Upper lobe of right lung (tissue), 1 donor: ENCODE results near the gene KBTBD2. TPM values are rescaled to one million over a fixed set of nuclear protein-coding genes. Genes with fewer than 3 reads are reported as not detected.

ENCODE experiments used
- ATAC-seq: fragments of 200-7000 bp; cut with Tn5 transposase; one replicate; pipeline ENCODE4 v1.9.1; 2020; ENCODE audit warnings: mild to moderate bottlenecking, moderate library complexity
- DNase-seq: peaks from one replicate; pipeline ENCODE4 v3.0.0-alpha.2; 2020
- H3K27ac ChIP-seq: fragments of 200-600 bp; one replicate; pipeline ENCODE4 v1.8.0; 2022
- H3K27me3 ChIP-seq: fragments of 200-600 bp; one replicate; pipeline ENCODE4 v1.8.0; 2022; ENCODE audit warnings: mild to moderate bottlenecking
- H3K36me3 ChIP-seq: fragments of 200-600 bp; one replicate; pipeline ENCODE4 v1.8.0; 2022
- H3K4me1 ChIP-seq: fragments of 200-600 bp; one replicate; pipeline ENCODE4 v1.8.0; 2022
- H3K4me3 ChIP-seq: fragments of 200-600 bp; one replicate; pipeline ENCODE4 v1.8.0; 2022; ENCODE audit warnings: mild to moderate bottlenecking
- H3K9me3 ChIP-seq: fragments of 200-600 bp; one replicate; pipeline ENCODE4 v1.8.0; 2022
- intact Hi-C: fragments of 100-400 bp; cut with DNase I; formaldehyde crosslinking; loops from one replicate; pipeline ENCODE4 v1.11.0; 2022
- long read RNA-seq: library from polyadenylated mRNA; unstranded; transcript quantifications from one replicate; pipeline ENCODE4 v2.0.0, GENCODE V29; 2021
- total RNA-seq: library from RNA; stranded (reverse); fragmentation: NEBNext Ultra II Directional; extraction: Animal tissue kit (Norgen Biotek cat#: 25700); gene quantifications from one replicate; pipeline ENCODE4 v1.2.1, GENCODE V29; 2021
- TF ChIP-seq, protein P1 (sequence below): fragments of 200-600 bp; IDR thresholded peaks from one replicate; pipeline ENCODE4 v1.8.0; 2022; ENCODE audit warnings: antibody characterized with exemption
- donor health status: DM: no; HTN: yes; CAD: no; lungs with severe emphysema.

KBTBD2 gene
- 44.7 TPM for total RNA-seq
- long read RNA-seq, transcript KBTBD2-201 (4 exons, 3,745 nt): major isoform, 78 of 114 reads
- long read RNA-seq, partial matches to known transcripts: 7 of 114 reads
- long read RNA-seq, other reads (novel, unspliced or antisense): 29 of 114 reads

DNA sequence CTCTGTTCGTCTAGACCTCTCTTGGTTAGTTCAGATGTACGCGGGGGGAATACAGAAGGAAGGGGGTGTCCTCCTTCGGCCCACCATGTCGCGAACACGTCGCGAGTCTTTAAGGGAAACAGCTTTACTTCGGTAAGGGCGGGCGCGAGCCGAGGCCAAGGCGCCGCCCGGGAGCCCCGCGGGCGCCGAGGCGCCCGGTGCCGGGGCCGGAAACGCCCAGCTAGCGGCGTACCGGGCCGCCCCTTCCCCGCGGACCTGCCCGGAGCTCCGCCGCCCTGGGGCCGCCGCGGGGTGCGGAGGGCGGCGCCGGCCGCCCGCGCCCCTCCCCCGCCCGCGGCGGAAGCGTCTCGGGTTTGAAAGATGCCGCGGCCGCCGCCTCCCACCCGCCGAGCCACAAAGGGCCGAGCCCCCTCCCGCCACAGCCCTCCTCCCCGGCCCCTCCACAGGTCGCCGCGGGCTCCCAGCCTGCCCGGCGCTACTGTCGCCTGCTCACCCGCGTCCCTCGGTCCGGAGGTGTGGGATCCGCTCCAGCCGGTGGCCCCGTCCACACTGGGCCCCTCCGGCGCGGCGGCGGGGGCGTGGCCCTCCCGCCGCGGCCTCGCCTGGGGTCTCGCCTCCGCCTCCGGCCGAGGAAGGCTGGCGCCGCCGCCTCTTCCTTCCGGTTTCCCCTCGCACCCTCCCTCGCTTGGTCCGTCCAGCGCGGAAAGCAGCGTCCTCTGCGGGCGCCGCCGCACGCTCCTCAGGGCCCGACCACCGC lies at the start of gene KBTBD2:
Gene KBTBD2, minus strand, starts transcription at position 718 of the 757 bp plus-strand sequence. CDS start 12,156 bp downstream, outside the sequence.
- DNase-seq (peak; percentile 93), ATAC-seq (peak; percentile 78)
- Histone ChIP-seq H3K27ac (peak within 1 kb of the TSS; percentile 95), H3K9me3 (no peaks in the 10 kb centered on the region), H3K36me3 (no peaks in the 10 kb centered on the region), H3K4me1 (peaks cover 51% of the 10 kb centered on the region), H3K27me3 (no peaks in the 10 kb centered on the region), H3K4me3 (peak within 1 kb of the TSS; percentile 72)
- TF ChIP-seq, protein P1, sequence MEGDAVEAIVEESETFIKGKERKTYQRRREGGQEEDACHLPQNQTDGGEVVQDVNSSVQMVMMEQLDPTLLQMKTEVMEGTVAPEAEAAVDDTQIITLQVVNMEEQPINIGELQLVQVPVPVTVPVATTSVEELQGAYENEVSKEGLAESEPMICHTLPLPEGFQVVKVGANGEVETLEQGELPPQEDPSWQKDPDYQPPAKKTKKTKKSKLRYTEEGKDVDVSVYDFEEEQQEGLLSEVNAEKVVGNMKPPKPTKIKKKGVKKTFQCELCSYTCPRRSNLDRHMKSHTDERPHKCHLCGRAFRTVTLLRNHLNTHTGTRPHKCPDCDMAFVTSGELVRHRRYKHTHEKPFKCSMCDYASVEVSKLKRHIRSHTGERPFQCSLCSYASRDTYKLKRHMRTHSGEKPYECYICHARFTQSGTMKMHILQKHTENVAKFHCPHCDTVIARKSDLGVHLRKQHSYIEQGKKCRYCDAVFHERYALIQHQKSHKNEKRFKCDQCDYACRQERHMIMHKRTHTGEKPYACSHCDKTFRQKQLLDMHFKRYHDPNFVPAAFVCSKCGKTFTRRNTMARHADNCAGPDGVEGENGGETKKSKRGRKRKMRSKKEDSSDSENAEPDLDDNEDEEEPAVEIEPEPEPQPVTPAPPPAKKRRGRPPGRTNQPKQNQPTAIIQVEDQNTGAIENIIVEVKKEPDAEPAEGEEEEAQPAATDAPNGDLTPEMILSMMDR: no peak
- intact Hi-C loops: no loop called here

DNA sequence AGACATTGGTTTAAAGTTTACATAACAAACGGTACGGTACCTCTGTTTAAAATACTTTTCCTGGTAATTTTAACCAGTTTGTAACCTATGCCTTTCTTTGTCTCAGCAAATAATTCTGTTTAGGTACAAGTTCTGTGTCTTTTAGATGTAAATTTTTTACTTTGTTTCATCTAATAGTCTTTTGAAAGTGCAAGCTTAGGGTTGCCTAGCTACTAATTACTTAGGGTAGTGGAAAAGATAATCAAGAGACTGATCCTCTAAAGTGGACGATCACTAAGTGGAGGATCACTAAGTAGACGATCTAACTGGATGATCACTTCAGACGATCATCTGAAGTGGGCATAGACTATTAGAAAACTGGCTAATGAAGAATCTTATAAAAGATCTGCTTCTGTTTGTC lies 49.6 kb upstream of the KBTBD2 start:
- H3K36me3 ChIP-seq: no peaks in the 10 kb centered on the region
- DNase-seq (no peak), ATAC-seq (no peak)
- TF ChIP-seq, protein P1: no peak
- H3K9me3 ChIP-seq: no peaks in the 10 kb centered on the region
- H3K4me3 ChIP-seq: peak overlapping the region; percentile 88
- peaks cover 21% of the 10 kb centered on the region for H3K4me1 ChIP-seq
- intact Hi-C loops: no loop called here
- peak overlapping the region; percentile 95 for H3K27ac ChIP-seq
- H3K27me3 ChIP-seq: no peaks in the 10 kb centered on the region

DNA sequence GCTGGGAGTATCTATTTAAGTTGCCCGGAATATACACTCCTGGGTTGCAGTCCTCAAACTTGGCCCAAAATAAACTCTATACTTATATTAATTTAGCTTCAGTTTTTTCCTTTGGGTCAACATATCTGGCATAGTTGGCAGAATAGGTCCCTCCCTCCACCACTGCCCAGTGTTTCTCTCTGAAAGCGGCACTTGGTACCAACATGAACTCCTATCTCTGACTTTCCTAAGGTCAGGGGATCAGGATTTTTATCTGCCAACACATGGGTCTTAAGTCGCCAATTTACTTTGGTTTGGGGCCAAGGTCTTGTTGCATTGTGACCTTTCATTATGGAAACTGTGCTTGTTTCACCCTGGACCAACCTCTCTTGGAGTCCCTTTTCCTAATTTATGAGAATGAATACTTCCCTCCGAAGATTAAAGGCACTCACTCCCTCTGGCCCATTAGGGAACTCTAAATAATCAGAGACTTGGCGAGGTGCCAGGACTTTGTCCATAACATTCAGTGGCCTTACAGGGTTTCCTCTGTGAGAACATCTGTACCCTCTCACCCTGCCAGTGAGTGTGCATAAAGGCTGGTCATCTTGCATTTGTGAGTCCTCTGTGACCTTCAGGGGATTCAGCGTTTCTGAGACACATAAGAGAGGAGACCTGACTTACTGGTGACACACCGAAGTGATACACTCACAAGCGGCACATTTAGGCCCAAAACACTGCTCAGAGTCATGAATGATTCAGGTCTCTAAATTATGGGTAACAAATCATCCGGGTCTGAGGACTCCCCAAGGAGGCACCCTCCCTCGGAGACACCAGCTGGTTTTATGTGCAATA lies 46.0 kb upstream of the KBTBD2 start:
- ATAC-seq (no peak), DNase-seq (no peak)
- H3K4me1 ChIP-seq: peaks cover 21% of the 10 kb centered on the region
- H3K4me3 ChIP-seq: no peak overlapping the region
- TF ChIP-seq, protein P1: no peak
- H3K27ac ChIP-seq: peak overlapping the region; percentile 4
- no peaks in the 10 kb centered on the region for H3K27me3 ChIP-seq
- no peaks in the 10 kb centered on the region for H3K9me3 ChIP-seq
- intact Hi-C loops: no loop called here
- H3K36me3 ChIP-seq: peaks cover 11% of the 10 kb centered on the region

DNA sequence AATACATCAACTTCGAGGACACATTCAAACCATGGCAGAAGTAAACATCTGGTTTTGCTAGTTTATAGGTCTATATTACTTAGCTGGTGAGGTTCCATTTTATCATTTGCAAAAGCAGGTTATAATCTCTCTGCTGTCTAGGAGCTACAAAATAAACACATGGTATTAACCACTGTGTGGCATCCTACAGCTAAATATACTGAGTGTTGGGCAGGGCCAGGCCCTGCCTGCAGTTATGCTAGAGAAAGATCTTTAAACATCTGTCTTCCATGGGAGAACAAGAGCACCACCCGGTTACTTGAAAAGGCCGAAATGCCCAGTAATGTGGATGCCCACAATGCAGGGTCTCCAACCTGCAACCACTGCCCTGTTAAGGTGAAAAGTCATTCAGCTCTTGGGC lies 45.1 kb upstream of the KBTBD2 start:
- Histone ChIP-seq H3K36me3 (peaks cover 20% of the 10 kb centered on the region), H3K9me3 (no peaks in the 10 kb centered on the region), H3K4me3 (no peak overlapping the region), H3K4me1 (peaks cover 18% of the 10 kb centered on the region), H3K27ac (no peak overlapping the region), H3K27me3 (no peaks in the 10 kb centered on the region)
- intact Hi-C loops: no loop called here
- DNase-seq (no peak), ATAC-seq (no peak)
- TF ChIP-seq, protein P1: no peak

DNA sequence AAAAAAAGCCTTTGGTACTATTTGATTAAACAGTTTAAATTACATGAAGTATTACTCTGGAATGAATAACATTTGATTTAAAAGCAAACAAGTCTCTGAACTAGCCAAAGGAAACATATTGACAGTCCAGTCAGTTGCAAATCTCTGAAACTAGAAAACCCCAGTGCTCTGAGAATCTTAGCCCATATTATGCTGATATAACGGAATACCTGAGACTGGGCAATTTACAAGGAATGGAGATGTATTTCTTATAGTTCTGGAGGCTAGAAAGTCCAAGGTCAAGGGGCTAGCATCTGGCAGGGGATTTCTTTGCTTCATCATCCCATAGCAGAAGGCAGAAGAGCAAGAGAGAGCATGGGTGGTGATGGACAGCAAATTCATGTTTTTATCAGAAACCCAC lies 44.0 kb upstream of the KBTBD2 start:
- intact Hi-C loops: no loop called here
- TF ChIP-seq, protein P1: no peak
- ATAC-seq: no peak
- Histone ChIP-seq H3K27ac (no peak overlapping the region), H3K27me3 (no peaks in the 10 kb centered on the region), H3K4me1 (peaks cover 10% of the 10 kb centered on the region), H3K9me3 (no peaks in the 10 kb centered on the region), H3K36me3 (peaks cover 28% of the 10 kb centered on the region), H3K4me3 (no peak overlapping the region)
- no peak for DNase-seq
